ENCODE measurements around the gene PCDH1.
"Not testable (repeated sequence)": the region's sequence is repeated elsewhere in the genome, so short reads cannot be mapped to it uniquely, and the experiment has no call there.

PCDH1 gene

DNA sequence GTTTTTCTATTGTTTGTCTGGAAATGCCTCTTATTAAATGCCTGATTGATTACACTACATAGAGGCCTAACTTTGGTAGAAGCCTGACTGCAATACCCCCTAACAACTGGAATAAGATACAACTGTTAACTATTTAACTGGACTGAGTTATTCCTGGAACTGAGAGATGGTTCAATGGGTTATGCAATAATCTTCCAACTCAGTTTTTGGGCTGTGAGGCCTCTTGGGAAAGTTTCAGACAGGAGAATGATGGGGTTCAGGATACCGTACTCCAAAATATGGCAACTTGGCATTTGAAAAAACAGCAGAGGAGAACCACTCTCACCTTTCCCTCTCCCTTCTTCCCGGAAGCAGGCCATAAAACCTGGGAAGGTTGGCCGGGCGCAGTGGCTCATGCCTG lies 19.2 kb upstream of the PCDH1 start:
- no peak for DNase-seq

DNA sequence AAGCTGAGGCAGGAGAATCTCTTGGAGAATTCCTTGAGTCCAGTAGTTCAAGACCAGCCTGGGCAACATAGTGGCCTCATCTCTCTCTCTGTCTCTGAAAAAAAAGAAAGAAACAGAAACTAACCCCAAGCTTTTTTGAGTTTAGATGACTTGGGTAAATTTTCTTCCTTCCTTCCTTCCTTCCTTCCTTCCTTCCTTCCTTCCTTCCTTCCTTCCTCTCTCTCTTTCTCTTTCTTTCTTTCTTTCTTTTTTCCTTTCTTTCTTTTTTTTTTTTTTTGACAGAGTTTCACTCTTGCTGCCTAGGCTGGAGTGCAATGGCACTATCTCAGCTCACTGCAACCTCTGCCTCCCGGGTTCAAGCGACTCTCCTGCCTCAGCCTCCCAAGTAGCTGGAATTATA lies 12.2 kb upstream of the PCDH1 start:
- DNase-seq = not testable (repeated sequence)

DNA sequence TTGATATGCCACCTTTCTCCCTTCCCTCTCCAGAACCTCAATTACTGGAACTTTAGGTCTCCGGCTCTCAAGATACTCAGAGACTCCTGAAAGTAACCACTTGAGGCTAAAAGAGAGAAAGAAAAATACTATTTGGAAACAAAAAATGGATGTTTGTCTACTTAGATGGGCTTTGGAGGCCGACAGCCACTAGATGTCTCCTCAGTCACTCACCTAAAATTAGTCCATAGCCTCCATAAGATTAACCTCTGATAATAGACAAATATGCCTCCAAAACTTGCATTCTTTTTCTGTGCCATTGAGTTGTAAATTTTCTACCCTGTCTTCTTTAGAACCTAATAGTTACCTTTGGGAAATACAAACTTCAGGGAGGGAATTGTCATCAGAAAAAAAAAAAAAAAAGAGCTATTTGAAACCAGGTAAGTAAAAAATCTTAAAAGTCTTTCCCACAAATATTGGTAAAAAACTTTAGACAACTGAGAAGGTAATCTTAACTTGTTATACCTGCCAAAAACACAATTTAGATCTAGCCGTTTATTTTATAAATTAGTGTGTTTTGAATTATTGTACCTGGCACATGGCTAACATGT lies 11.2 kb upstream of the PCDH1 start:
- DNase-seq = no peak

DNA sequence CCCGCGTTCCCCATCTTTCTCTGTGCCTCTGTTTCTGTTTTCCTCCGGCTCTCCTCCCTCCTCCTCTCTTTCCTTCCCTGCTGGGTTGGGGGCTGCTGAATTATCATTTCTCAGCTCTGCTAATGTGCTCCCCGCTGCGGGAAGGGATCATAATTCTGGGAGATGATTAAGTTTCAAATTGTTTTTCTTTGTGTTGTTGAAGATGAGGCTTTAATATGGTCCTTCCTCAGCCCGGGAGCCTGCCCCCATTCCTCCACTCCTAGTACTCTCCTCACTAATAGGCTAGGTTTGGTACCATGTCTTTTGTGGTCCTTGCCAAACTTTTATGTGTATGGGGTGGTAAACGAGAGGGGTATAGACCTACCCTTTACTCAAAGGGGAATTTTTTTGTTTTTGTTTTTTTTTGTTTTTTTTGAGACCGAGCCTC lies 5.7 kb upstream of the PCDH1 start:
- no peak for DNase-seq

DNA sequence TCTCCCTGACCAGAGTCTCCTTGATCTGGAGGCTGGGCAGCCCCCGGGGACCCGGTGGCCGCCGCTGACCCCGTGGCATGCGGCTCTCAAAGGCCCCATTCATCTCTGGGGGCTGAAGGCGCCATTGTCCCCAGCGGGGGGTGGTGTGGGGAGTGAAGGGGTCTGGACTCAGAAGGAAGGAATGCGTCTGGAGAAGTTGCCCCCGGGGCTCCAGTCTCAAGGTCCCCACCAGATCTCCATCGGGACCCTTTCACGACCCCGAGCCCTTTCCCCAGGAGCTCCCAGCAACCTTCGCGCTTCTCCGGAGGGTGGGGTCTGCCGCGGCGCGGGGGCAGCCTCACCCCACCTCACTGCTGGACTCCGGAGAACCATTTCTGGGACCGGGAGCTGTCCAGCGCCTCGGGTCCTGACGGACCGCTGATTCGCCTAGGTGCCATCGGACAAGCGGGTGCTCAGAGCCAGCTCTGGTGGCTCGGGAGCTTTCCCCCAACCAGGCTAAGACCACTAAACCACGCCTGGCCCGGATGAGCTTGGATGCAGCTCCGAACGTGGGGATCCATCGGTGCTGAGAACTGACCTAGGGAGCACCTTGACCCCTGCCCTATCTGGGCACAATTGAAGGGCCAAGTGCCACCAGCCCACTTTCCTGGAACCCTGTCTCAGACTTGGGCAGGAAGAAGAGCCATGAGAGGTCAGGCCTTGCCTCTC lies 5.1 kb upstream of the PCDH1 start:
- DNase-seq = no peak

DNA sequence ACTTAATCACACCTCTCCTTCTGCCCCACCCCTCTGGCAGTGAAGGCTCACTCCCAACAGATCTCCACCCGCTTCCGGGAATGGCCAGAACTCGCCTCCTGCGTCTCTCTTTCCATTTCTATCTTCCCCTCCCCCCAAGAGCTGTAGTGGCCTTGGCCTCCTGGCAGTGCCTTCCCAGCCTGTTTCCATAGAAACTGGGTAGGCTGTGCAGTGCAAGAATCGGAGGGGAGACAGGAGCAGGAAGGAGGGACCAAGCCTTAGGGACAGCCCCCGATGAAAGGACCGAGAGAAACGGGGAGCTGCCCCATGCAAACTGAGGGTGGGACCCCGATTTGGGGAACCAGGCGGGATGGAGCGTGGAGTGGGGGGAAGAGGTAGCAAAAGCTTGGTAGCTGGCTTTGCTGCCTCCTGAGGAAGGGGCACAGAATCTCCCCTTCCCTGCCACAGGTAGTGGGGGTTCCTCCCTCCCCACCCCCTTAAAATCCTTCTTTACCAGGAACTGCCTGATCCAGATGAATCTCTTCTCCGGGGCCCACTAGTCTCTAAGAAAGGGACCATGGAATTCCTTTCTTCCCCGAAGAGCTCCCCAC lies 4.5 kb upstream of the PCDH1 start:
- DNase-seq = no peak

DNA sequence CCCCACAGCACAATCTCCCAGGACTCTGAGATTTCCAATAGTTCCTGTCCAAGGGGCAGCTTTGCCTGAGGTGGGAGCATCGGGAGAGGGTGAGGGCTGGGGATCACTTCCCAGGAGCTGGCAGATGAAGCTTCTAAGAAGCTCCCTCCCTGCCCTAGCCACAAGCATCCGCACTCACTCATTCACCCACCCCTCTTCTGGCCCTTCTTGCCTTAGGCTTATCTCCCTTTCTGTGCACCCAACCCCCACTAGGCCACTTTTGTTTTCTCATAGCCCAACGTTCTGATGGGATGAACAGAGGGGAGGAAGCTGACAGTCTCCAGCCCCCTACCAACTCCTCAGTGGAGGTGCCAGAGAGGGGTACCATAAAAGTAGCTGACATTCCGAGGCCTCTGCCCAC lies 3.7 kb upstream of the PCDH1 start:
- DNase-seq = no peak

DNA sequence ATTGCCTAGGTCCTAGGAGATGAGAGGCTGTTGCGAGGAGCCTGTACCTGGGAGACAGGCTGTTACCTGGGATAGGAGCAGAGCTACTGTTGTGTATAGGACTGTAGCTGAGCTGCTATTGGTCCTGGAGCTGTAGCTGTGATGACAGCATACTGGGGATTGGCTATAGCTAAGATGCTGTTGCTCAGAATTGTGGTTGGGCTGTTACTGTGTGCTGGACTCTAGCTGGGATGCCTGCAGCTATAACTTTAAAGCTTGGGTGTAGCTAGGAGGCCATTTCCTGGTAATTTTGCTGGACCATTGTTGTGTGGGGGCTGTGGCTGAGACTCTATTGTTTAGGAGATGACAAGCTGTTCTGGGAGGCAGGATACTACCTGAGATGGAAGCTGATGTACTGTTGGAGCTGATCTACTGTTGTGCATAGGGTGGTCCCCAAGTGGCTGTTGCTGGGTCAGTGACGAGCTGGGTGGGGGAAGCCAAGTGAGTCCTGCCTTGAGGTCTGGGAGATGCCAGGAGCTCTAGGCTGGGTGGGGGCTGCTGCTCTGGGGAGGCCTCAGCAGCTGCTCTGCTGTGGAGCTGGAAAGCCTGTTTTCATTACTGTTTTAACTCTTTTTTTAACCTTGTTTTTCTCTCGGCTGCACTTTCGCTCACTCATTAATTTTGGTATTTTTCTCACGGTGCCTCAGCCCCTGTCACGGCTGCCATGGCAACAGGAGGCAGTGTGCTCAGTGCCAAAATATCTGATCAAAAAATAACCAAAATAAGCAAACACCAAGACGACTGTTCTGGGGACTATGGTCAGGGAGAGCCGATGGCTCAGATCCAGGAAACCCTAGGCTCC lies 3.0 kb upstream of the PCDH1 start:
- DNase-seq = no peak

DNA sequence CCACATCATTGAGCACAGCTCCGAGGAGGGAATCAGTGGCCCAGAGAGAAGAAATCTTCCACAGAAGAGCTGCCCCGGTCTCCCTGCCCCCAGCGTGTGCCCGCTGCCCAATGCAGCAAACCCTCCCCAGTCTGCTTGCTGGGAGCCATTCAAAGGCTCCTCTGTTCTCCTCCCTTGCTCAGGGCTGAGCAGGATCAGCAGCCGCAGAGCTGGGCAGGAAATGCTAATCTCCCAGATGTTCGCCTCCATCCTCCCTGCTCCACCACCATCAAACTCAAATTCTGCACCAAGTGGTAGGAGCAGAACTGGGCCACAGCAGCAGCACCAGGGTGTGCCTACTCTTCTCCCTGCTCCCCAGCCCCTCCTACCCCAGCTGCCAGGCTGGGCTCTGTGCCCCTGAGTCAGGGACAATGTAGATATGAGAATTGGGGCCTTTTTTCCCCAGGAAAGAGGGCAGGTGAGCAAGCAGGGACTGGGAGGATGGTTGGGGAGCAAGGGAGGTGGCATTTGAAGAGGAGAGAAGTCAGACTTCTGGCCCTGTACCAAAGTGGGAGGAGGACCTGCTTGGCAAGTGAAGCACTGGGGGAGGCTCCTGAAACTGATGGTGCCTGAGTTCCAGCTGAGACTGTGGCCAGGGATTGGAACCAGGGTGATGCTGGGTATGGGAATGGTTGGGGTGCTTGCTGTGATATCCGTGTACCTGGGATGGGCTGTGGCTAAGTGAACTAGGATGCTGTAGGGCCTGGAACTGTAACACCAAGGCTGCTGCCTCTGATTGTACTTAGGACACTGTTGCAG lies 1.9 kb upstream of the PCDH1 start:
- DNase-seq = no peak

DNA sequence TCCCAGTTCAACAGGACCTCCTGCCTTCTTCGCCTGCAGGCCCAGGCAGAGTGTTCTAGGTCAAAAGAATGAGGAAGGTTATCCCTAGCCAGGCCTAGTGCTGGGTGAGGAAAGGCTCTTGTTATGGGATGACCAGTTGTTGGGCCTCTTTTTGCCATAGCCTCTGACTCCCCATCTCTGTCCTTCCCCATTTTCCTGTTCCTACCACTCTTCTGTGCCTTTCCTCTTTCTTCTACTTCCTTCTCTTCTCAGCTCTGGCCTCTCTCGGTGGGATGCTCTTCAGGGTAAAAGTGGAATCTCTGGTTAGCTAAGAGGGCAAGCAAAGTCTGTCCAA lies 1.2 kb upstream of the PCDH1 start:
- DNase-seq = no peak

DNA sequence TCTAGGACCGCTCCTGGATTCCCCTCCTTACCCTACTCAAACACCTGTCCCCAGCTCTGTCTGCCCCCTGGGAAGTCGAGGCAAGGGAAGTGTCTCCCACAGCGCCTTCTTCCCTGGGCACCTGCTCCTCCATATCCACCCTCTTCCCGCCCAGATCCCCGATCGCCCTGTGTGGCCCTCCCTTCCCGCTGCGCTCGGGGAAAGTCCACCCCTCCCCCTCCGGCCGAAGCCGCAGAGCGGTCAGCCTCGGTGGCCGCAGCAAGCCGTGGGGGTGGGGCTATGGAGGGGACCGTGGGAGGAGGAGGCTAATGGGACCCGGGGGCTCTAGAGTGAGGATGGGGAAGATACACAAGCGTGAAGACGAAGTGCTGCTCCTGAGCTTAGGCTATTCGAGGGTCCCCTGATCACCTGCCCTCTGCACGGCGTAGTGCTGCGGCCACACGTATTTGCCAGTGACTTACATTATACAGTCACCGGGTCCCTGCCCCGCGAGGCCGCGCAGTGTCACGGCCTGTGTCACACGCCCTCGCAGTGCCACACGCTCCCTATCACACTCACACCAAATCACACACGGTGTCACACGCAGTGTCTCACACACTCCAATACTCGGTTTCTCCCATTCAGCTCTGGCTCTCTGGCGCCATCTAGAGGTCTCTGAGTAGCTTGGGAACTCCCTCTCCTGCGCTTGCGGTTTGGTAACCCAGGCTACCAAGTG lies 658 bp upstream of the PCDH1 start:
- DNase-seq = peak; percentile 94

DNA sequence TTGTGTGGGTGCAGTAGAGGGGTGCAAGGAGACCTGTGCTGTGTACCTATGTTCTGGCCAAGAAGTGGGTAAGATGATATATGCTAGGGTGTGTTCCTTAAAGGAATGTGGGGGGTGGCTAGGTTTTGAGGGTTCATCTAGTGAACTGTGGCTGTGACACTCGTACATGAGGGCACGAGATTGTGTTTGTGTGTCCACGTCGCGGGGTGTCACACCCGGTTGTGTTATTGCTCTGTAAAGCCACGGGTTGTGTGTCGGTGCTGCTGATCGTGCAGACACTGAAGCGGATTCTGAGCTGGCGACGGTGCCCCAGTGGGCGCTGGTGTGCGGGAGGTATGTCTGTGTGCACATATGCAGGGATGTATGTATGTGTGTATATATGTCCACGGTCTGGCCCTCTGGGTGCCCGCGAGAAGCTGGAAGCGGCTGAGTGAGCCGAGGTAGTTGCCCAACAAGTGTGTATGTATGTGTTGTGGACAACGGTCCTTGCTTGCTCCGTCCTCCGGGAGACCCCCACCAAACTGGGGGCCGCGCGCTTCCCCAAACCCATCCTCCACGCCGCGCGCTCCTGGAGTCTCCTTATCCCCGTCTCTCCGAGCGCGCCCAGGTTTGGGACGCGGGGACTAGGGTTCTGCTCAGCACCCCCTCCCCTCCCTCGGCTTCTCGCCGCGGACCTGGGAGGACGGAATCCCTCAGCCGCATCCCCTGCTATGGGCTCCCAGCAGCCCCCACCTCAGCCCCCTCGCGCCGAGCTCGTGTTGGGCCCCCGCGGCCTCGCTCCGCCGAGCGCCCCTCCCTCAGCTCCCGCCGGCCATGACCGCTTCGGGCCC lies 639 bp downstream of the PCDH1 start:
- peak; percentile 50 for DNase-seq

DNA sequence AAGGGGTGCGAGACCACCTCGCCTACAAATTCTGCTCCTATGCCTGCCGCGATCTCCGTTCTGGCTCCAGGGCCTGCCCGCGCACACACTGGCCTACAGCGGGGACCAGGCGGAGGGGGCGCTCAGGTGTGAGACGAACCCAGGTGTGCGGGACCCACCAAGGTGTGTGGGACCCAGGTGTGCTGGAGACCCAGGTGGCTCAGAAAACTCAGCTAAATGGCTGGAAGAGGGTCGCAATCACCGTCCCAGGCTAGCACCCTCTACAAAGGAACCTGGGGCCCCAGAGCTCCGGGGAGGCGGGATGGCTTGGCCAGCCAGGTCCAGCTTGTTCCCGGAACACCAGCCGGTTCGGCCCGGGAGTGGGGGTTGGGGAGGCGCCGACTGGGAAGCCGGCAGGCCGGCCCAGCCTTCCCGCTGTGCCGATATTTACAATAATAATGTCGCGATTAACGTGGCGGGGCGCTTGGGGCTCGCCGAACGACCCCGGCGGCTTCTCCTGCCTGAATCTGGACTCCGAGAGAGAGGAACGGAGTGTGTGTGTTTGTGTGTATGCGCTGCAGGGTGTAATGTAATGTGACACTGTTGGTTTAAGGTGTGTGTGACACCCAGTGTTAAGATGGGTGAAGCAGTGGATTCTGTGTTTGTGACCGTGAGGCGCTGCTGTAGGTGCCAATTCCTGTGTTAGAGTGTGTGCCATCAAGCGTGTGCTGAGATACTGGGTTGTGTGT lies 1.4 kb downstream of the PCDH1 start:
- DNase-seq = no peak

DNA sequence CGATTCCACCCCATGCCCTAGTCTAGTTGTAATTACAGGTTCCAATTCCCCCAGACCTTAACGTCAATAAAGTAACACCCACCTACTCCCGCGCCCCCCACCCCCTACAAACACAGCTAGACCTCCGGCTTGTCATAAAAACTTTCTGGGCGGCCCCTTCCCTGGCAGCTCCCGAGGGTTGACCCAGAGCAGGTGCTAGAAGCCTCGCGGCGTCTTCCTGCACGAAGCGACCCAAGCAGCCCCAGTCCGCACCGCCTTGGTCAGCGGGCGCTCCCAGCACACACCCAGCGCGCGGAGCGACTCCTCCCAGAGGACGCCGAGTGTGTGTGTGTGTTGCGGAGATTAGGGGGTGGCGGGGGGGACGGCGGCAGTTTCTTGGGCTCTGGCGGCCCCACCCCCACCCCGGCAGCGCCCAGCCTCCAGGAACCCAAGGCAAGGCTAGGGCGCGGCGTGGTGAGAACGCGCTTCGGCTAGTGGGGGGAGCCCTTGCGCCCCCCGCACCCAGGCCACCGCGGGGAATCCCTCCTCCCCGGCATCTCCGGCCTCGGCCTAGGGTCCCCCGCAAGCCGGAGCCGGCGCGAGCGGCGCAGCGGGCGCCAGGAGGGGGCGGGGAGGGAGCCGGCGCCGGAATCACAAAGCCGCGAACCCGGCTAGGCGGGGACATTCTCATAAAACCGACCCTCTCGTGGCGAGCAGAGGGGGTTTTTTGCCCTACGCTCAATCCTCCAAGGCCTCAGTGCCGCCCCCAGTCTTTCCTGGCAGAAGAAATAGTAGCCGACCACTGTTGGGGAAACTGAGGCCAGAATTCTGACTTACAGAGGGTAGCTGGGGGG lies 2.2 kb downstream of the PCDH1 start:
- peak; percentile 25 for DNase-seq

DNA sequence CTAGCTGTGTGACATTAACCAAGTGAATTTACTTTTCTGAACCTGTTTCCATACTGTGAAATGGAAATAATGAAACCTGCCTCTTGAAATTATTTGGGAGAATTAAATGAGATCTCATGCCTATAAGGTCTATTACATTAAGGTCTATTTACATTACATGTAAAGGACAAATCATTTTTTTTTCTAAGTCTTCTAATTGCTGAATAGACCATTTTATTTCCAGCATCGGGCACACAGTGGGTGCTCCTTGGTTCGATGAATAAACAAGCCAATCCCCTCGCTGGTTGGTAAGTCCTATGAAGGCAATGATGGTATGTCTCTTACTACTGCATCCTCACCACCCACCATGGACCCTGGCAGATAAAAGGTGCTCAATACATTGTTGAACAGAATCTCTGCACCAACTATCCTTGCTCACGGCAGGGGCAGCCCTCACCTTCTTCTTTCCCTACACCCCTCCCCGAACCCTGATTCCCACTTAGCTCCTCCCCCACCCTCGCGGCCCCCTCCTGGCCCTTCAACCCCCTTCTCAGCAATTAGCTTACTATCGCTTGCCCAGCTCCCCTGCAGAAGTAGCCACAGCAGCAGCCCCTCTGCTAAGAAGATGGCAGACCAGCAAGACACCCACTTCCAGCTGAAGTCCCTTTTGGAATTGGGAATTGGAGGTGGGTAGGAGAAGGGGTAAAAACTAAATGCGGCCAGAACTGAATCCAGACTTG lies 3.0 kb downstream of the PCDH1 start:
- DNase-seq = no peak

DNA sequence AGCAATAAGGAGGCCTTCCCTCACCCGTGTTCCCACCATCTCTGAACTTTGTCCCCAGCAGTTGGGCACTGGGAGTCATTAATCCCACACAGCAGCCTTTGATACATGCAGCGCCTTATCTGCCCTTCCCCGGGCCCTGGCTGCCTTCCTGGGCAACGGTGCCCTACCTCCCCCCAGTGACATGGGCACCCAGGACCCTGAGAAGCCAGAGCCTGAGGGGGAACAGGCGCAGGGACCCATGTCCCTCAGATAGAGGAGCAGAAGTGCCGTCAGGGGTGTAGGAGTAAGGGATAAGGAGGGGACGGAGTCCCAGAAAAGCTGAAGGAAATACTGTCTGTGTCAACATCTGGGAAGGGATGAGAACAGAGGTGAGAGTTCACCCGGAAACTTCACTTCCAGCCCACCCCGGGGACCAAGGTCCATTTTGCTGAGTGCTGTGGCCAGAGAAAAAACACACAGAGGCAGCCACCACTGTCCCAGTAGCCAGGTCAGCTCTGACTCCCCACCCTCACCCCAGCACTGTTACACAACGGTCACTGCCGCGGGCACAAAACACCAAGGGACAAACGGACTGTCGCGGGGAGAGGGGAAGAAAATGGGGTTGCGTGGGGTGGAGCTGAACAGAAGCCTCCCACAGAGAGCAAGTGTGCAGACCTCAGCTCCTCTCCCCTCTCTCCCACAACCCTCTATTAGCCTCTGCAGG lies 3.8 kb downstream of the PCDH1 start:
- DNase-seq = no peak

DNA sequence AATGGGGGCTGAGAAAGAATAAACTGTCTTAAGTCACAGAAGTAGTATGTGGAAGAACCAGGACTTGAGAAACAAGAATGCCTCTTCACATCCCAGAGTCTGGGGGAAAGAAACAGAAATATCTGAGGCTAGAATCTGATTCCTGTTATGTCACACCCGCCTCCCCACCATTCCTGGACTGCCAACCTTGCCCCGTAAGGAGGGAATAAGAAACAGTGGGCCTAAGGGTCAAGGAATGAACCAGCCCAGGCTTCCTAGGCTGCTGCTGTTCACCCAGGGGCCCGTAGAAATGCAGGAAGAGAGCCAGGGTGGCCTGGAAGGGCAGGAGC lies 4.3 kb downstream of the PCDH1 start:
- no peak for DNase-seq
